ENCODE results near the gene EIF5B. TPM values are rescaled to one million over a fixed set of nuclear protein-coding genes. Genes with fewer than 3 reads are reported as not detected.

The EIF5B gene
- total and polyA plus RNA-seq, 12 donors, result 64.5 to 176 (median 91.8) TPM

DNA sequence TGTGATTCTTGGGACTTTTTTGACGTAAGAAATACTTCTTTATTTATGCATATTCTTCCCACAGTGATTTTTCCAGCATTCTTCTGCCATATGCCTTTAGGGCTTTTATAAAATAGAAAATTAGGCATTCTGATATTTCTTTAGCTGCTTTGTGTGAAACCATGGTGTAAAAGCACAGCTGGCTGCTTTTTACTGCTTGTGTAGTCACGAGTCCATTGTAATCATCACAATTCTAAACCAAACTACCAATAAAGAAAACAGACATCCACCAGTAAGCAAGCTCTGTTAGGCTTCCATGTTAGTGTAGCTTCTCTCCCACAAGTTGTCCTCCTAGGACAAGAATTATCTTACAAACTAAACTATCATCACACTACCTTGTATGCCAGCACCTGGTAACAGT lies 62.6 kb downstream of the EIF5B start:
- TF ChIP-seq, protein P1, sequence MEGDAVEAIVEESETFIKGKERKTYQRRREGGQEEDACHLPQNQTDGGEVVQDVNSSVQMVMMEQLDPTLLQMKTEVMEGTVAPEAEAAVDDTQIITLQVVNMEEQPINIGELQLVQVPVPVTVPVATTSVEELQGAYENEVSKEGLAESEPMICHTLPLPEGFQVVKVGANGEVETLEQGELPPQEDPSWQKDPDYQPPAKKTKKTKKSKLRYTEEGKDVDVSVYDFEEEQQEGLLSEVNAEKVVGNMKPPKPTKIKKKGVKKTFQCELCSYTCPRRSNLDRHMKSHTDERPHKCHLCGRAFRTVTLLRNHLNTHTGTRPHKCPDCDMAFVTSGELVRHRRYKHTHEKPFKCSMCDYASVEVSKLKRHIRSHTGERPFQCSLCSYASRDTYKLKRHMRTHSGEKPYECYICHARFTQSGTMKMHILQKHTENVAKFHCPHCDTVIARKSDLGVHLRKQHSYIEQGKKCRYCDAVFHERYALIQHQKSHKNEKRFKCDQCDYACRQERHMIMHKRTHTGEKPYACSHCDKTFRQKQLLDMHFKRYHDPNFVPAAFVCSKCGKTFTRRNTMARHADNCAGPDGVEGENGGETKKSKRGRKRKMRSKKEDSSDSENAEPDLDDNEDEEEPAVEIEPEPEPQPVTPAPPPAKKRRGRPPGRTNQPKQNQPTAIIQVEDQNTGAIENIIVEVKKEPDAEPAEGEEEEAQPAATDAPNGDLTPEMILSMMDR (IDR thresholded peaks at IDR 0.05), result no peak
- intact Hi-C loops (cut with DNase I), result no loop called here
- DNase-seq (no peak), ATAC-seq (no peak)
- no peak overlapping the region for H3K4me3 ChIP-seq
- H3K4me1 ChIP-seq, result peaks cover 0 to 49% (median 5%) of the 10 kb centered on the region in 9 donors
- peaks cover 0 to 100% (median 75%) of the 10 kb centered on the region in 9 donors for H3K36me3 ChIP-seq
- no peaks in the 10 kb centered on the region for H3K9me3 ChIP-seq
- WGBS, 2 donors, result 91 to 93% methylated on average over 2 of the region's 2 CpGs
- H3K27ac ChIP-seq, result peak overlapping the region in 8 of 10 donors; percentile 24 to 71 (median 62)
- no peaks in the 10 kb centered on the region for H3K27me3 ChIP-seq

DNA sequence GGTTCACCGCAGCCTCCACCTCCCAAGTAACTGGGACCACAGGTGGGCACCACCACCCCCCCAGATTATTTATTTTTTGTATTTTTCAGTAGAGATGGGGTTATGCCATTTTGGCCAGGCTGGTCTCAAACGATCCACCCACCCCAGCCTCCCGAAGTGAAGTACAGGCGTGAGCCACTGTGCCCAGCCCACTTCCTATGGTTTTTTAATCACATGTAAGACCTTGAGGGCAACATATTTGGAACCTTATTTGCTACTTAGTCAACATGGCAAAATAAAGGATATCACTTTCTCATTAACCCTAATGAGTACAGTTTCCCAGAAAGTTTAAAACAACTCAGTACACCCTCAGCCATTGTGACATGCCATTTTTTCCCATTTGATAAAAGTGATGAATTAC lies 64.7 kb downstream of the EIF5B start:
- WGBS, 2 donors, result 89 to 91% methylated on average over 4 of the region's 4 CpGs
- no peaks in the 10 kb centered on the region for H3K9me3 ChIP-seq
- peaks cover 0 to 57% (median 15%) of the 10 kb centered on the region in 9 donors for H3K4me1 ChIP-seq
- ATAC-seq (no peak), DNase-seq (no peak)
- H3K36me3 ChIP-seq, result peaks cover 0 to 100% (median 70%) of the 10 kb centered on the region in 9 donors
- H3K27me3 ChIP-seq, result no peaks in the 10 kb centered on the region
- H3K4me3 ChIP-seq, result no peak overlapping the region
- peak overlapping the region in 1 of 10 donors; percentile 3 for H3K27ac ChIP-seq
- TF ChIP-seq, protein P1 (IDR thresholded peaks at IDR 0.05), result no peak
- intact Hi-C loops (cut with DNase I), result loop anchor here in 1 of 10 donors (2.0 kb wide), 1 partner anchor 19 kb away; no protein-coding TSS in a partner anchor

DNA sequence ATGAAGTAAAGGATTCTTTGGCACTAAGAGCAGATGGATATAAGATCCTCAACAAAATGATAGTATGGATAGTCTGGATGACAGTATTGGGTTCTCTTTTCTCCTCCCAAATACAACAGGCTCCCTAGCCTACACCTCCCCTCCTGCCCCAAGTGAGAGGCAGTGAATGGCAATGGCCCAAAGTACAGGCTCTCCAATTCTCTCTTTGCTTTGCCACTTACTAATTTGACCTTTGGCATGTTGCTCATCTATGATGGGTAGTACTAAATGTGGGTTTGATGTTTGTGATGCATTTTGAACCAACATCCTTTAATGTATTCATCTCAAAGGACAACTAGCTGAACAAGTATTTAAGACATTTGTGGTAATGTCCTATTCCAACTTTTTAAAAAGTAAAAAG lies 65.9 kb downstream of the EIF5B start:
- Histone ChIP-seq H3K9me3 (no peaks in the 10 kb centered on the region), H3K4me3 (no peak overlapping the region), H3K4me1 (peaks cover 0 to 45% (median 15%) of the 10 kb centered on the region in 9 donors), H3K27ac (peak overlapping the region in 8 of 10 donors; percentile 3 to 83 (median 65)), H3K36me3 (peaks cover 0 to 100% (median 73%) of the 10 kb centered on the region in 9 donors), H3K27me3 (no peaks in the 10 kb centered on the region)
- TF ChIP-seq, protein P1 (IDR thresholded peaks at IDR 0.05), result no peak
- intact Hi-C loops (cut with DNase I), result loop anchor here in 1 of 10 donors (2.0 kb wide), 1 partner anchor 18 kb away; no protein-coding TSS in a partner anchor
- DNase-seq (no peak), ATAC-seq (no peak)

DNA sequence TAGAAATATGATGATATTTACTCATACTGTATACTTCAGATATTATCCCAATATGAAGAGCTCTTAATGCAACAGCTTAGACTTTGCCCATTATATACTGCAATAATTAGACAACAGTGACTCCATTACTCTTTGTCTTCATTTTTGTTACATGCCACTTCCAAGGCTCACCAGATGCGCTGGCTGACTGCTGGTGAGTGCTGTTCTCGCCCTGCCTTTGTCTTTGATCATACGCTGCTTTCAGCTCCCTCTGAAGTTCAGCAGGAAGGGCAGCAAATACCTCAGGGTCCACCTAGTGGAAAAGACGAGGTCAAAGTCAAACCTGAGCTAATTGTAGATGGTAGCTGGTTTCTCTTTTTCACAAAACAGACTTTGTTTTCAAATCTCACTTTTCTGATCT lies 66.3 kb downstream of the EIF5B start:
- no peak for DNase-seq
- H3K4me3 ChIP-seq, result peak overlapping the region in 2 of 10 donors; percentile 12 to 26
- TF ChIP-seq, protein P1 (IDR thresholded peaks at IDR 0.05), result peak in 3 of 9 donors; percentile 30 to 32 (median 31)
- ATAC-seq, result peak; percentile 49 to 73 (median 58)
- 35 to 48% methylated on average over 4 of the region's 4 CpGs for WGBS, 2 donors
- peak overlapping the region in 9 of 10 donors; percentile 3 to 83 (median 57) for H3K27ac ChIP-seq
- no peaks in the 10 kb centered on the region for H3K9me3 ChIP-seq
- intact Hi-C loops (cut with DNase I), result loop anchor here in 1 of 10 donors (2.0 kb wide), 1 partner anchor 17 kb away; no protein-coding TSS in a partner anchor
- no peaks in the 10 kb centered on the region for H3K27me3 ChIP-seq
- H3K36me3 ChIP-seq, result peaks cover 0 to 100% (median 73%) of the 10 kb centered on the region in 9 donors
- peaks cover 0 to 40% (median 15%) of the 10 kb centered on the region in 9 donors for H3K4me1 ChIP-seq

Measured in heart right ventricle (tissue), 16 donors.